Activated naive CD8-positive, alpha-beta T cell treated with anti-CD3 and anti-CD28 coated beads, Interleukin-2, amount 10 ng/mL, durations not matched to agents 7 days and 5 days (primary cell): Measurements from ENCODE around the gene UVRAG. TPM values are rescaled to one million over a fixed set of nuclear protein-coding genes. Genes with fewer than 3 reads are reported as not detected.
"Not testable (repeated sequence)": the region's sequence is repeated elsewhere in the genome, so short reads cannot be mapped to it uniquely, and the experiment has no call there.

ENCODE experiments used
- ATAC-seq: fragments of 150-1000 bp; cut with Tn5 transposase; one replicate; pipeline ENCODE4 v1.10.0; 2021; ENCODE audit warnings: low read depth, moderate library complexity
- POLR2A ChIA-PET: fragments of 350-600 bp; sonication (Branson Sonifier 250); formaldehyde crosslinking; loops from one replicate; lab custom pipeline; 2021; ENCODE audit warnings: antibody characterized with exemption; lab: Charles Lee
- DNase-seq: peaks from one replicate; pipeline ENCODE4 v3.0.0; 2021
- H3K27ac Mint-ChIP-seq: one replicate; pipeline ENCODE4 v1.8.0; 2022; ENCODE audit warnings: mild to moderate bottlenecking, mixed read lengths
- H3K27me3 Mint-ChIP-seq: one replicate; pipeline ENCODE4 v1.8.0; 2022; ENCODE audit warnings: mild to moderate bottlenecking, moderate library complexity, mixed read lengths
- H3K36me3 Mint-ChIP-seq: one replicate; pipeline ENCODE4 v1.8.0; 2021; ENCODE audit warnings: mild to moderate bottlenecking, mixed read lengths
- H3K4me1 Mint-ChIP-seq: one replicate; pipeline ENCODE4 v1.8.0; 2021; ENCODE audit warnings: mixed read lengths
- H3K4me3 Mint-ChIP-seq: one replicate; pipeline ENCODE4 v1.8.0; 2022; ENCODE audit warnings: mild to moderate bottlenecking, moderate library complexity, mixed read lengths
- H3K9me3 Mint-ChIP-seq: one replicate; pipeline ENCODE4 v1.8.0; 2021; ENCODE audit warnings: mixed read lengths
- total RNA-seq, 2 experiments: library from RNA; stranded (reverse); gene quantifications; one replicate each; pipeline ENCODE4 v1.2.3, GENCODE V29; 2021

Gene UVRAG
- total RNA-seq, 2 experiments from 2014 or later, result 22.3 to 22.6 TPM

GRCh38 chr11:76044750-76045320 is 229.8 kb downstream of the UVRAG start:
- H3K27ac Mint-ChIP-seq, result no peak overlapping the region
- peaks cover 20% of the 10 kb centered on the region for H3K9me3 Mint-ChIP-seq
- H3K27me3 Mint-ChIP-seq, result no peaks in the 10 kb centered on the region
- H3K4me3 Mint-ChIP-seq, result no peak overlapping the region
- DNase-seq, result no peak
- H3K36me3 Mint-ChIP-seq, result peaks cover 38% of the 10 kb centered on the region
- no peaks in the 10 kb centered on the region for H3K4me1 Mint-ChIP-seq
- no peak for ATAC-seq
- POLR2A ChIA-PET, result no interaction called here

- no peak overlapping the region for H3K27ac Mint-ChIP-seq
- POLR2A ChIA-PET, result no interaction called here
- H3K27me3 Mint-ChIP-seq, result no peaks in the 10 kb centered on the region
- DNase-seq, result no peak
- H3K36me3 Mint-ChIP-seq, result peaks cover 40% of the 10 kb centered on the region
- peaks cover 20% of the 10 kb centered on the region for H3K9me3 Mint-ChIP-seq
- no peak for ATAC-seq
- peaks cover 4% of the 10 kb centered on the region for H3K4me1 Mint-ChIP-seq
- H3K4me3 Mint-ChIP-seq, result no peak overlapping the region
Observed at GRCh38 chr11:76047231-76047630, 232.2 kb downstream of the UVRAG start.

GRCh38 chr11:76047766-76048165 is 232.8 kb downstream of the UVRAG start:
- DNase-seq (no peak), ATAC-seq (no peak)
- Mint-ChIP-seq H3K4me3 (no peak overlapping the region), H3K27me3 (no peaks in the 10 kb centered on the region), H3K36me3 (peaks cover 44% of the 10 kb centered on the region), H3K4me1 (peaks cover 7% of the 10 kb centered on the region), H3K9me3 (peaks cover 22% of the 10 kb centered on the region), H3K27ac (no peak overlapping the region)
- POLR2A ChIA-PET, result interaction anchor here (0.6 kb wide), 1 partner anchor 27 kb away, joined by 7 read pairs; no protein-coding TSS in a partner anchor

- H3K27ac Mint-ChIP-seq, result no peak overlapping the region
- ATAC-seq, result no peak
- H3K4me1 Mint-ChIP-seq, result peaks cover 7% of the 10 kb centered on the region
- H3K36me3 Mint-ChIP-seq, result peaks cover 48% of the 10 kb centered on the region
- H3K27me3 Mint-ChIP-seq, result no peaks in the 10 kb centered on the region
- no peak overlapping the region for H3K4me3 Mint-ChIP-seq
- POLR2A ChIA-PET, result no interaction called here
- DNase-seq, result peak; percentile 33
- H3K9me3 Mint-ChIP-seq, result peaks cover 25% of the 10 kb centered on the region
Observed at GRCh38 chr11:76048763-76049162, 233.8 kb downstream of the UVRAG start.

GRCh38 chr11:76049511-76049910 is 234.5 kb downstream of the UVRAG start:
- Mint-ChIP-seq H3K9me3 (peaks cover 27% of the 10 kb centered on the region), H3K27ac (no peak overlapping the region), H3K4me3 (no peak overlapping the region), H3K4me1 (peaks cover 7% of the 10 kb centered on the region), H3K36me3 (peaks cover 55% of the 10 kb centered on the region), H3K27me3 (no peaks in the 10 kb centered on the region)
- no peak for DNase-seq
- POLR2A ChIA-PET, result no interaction called here
- ATAC-seq, result no peak

- DNase-seq (no peak), ATAC-seq (no peak)
- Mint-ChIP-seq H3K9me3 (peaks cover 18% of the 10 kb centered on the region), H3K27ac (no peak overlapping the region), H3K36me3 (peaks cover 47% of the 10 kb centered on the region), H3K27me3 (no peaks in the 10 kb centered on the region), H3K4me1 (peaks cover 7% of the 10 kb centered on the region), H3K4me3 (no peak overlapping the region)
- POLR2A ChIA-PET, result no interaction called here
Observed at GRCh38 chr11:76051937-76052336, 236.9 kb downstream of the UVRAG start.

- peaks cover 30% of the 10 kb centered on the region for H3K36me3 Mint-ChIP-seq
- H3K27ac Mint-ChIP-seq, result no peak overlapping the region
- ATAC-seq (no peak), DNase-seq (no peak)
- H3K4me1 Mint-ChIP-seq, result peaks cover 7% of the 10 kb centered on the region
- H3K4me3 Mint-ChIP-seq, result no peak overlapping the region
- POLR2A ChIA-PET, result interaction anchor here (0.6 kb wide), 1 partner anchor 161 kb away, joined by 5 read pairs; no protein-coding TSS in a partner anchor
- H3K27me3 Mint-ChIP-seq, result no peaks in the 10 kb centered on the region
- H3K9me3 Mint-ChIP-seq, result peaks cover 9% of the 10 kb centered on the region
Observed at GRCh38 chr11:76054330-76054729, 239.3 kb downstream of the UVRAG start.

GRCh38 chr11:76056876-76057275 is 241.9 kb downstream of the UVRAG start:
- no peak for ATAC-seq
- H3K27me3 Mint-ChIP-seq, result no peaks in the 10 kb centered on the region
- H3K36me3 Mint-ChIP-seq, result peaks cover 25% of the 10 kb centered on the region
- peaks cover 6% of the 10 kb centered on the region for H3K9me3 Mint-ChIP-seq
- POLR2A ChIA-PET, result no interaction called here
- no peak for DNase-seq
- H3K4me3 Mint-ChIP-seq, result no peak overlapping the region
- H3K27ac Mint-ChIP-seq, result no peak overlapping the region
- H3K4me1 Mint-ChIP-seq, result peaks cover 5% of the 10 kb centered on the region

- H3K9me3 Mint-ChIP-seq, DNase-seq, H3K36me3 Mint-ChIP-seq, H3K27me3 Mint-ChIP-seq, ATAC-seq, POLR2A ChIA-PET, H3K4me1 Mint-ChIP-seq, H3K4me3 Mint-ChIP-seq, H3K27ac Mint-ChIP-seq: not testable (repeated sequence)
Observed at GRCh38 chr11:76060475-76061036, 245.5 kb downstream of the UVRAG start.

GRCh38 chr11:76062733-76063132 is 247.7 kb downstream of the UVRAG start:
- Mint-ChIP-seq H3K36me3 (peaks cover 15% of the 10 kb centered on the region), H3K9me3 (no peaks in the 10 kb centered on the region), H3K4me1 (no peaks in the 10 kb centered on the region), H3K27me3 (no peaks in the 10 kb centered on the region), H3K27ac (no peak overlapping the region), H3K4me3 (no peak overlapping the region)
- POLR2A ChIA-PET, result no interaction called here
- no peak for DNase-seq
- no peak for ATAC-seq

- Mint-ChIP-seq H3K4me1 (no peaks in the 10 kb centered on the region), H3K27me3 (no peaks in the 10 kb centered on the region), H3K36me3 (peaks cover 16% of the 10 kb centered on the region), H3K4me3 (no peak overlapping the region), H3K27ac (no peak overlapping the region), H3K9me3 (no peaks in the 10 kb centered on the region)
- POLR2A ChIA-PET, result no interaction called here
- DNase-seq, result no peak
- ATAC-seq, result no peak
Observed at GRCh38 chr11:76064192-76064591, 249.2 kb downstream of the UVRAG start.

GRCh38 chr11:76067099-76067498 is 252.1 kb downstream of the UVRAG start:
- no peak overlapping the region for H3K4me3 Mint-ChIP-seq
- no peak for ATAC-seq
- H3K9me3 Mint-ChIP-seq, result no peaks in the 10 kb centered on the region
- POLR2A ChIA-PET, result no interaction called here
- no peaks in the 10 kb centered on the region for H3K27me3 Mint-ChIP-seq
- DNase-seq, result no peak
- no peaks in the 10 kb centered on the region for H3K4me1 Mint-ChIP-seq
- H3K27ac Mint-ChIP-seq, result no peak overlapping the region
- peaks cover 18% of the 10 kb centered on the region for H3K36me3 Mint-ChIP-seq

- no peaks in the 10 kb centered on the region for H3K27me3 Mint-ChIP-seq
- no peak overlapping the region for H3K4me3 Mint-ChIP-seq
- no peaks in the 10 kb centered on the region for H3K4me1 Mint-ChIP-seq
- H3K27ac Mint-ChIP-seq, result no peak overlapping the region
- POLR2A ChIA-PET, result no interaction called here
- peaks cover 17% of the 10 kb centered on the region for H3K36me3 Mint-ChIP-seq
- no peak for DNase-seq
- no peak for ATAC-seq
- no peaks in the 10 kb centered on the region for H3K9me3 Mint-ChIP-seq
Observed at GRCh38 chr11:76069001-76069400, 254.0 kb downstream of the UVRAG start.

GRCh38 chr11:76071090-76071489 is 256.1 kb downstream of the UVRAG start:
- no peaks in the 10 kb centered on the region for H3K4me1 Mint-ChIP-seq
- no peak overlapping the region for H3K4me3 Mint-ChIP-seq
- POLR2A ChIA-PET, result no interaction called here
- DNase-seq, result no peak
- no peaks in the 10 kb centered on the region for H3K27me3 Mint-ChIP-seq
- peaks cover 4% of the 10 kb centered on the region for H3K9me3 Mint-ChIP-seq
- H3K36me3 Mint-ChIP-seq, result peaks cover 28% of the 10 kb centered on the region
- no peak overlapping the region for H3K27ac Mint-ChIP-seq
- no peak for ATAC-seq
